DND-41 (cell line): ENCODE measurements around the gene HIVEP2.

Experiments used
- ATAC-seq: fragments of 200-7000 bp; cut with Tn5 transposase; 3 replicates; pipeline ENCODE4 v1.9.1; 2021; ENCODE audit warnings: low read depth; ENCODE audit not compliant: insufficient read depth
- DNase-seq: peaks from one replicate; pipeline ENCODE4 v3.0.0-alpha.2; 2020
- H2AFZ ChIP-seq: 2 replicates; pipeline ENCODE4 v1.6.0; 2012; ENCODE audit warnings: low read depth, low read length
- H3K27ac ChIP-seq: 2 replicates; pipeline ENCODE4 v1.5.1; 2012; ENCODE audit warnings: low read length, inconsistent platforms
- H3K27me3 ChIP-seq: fragments of 200-600 bp; sonication (generic); 2 replicates; pipeline ENCODE4 v1.6.0; 2012; ENCODE audit warnings: low read length, mild to moderate bottlenecking, inconsistent platforms; ENCODE audit not compliant: insufficient read depth, poor library complexity
- H3K36me3 ChIP-seq: 2 replicates; pipeline ENCODE4 v1.5.1; 2012; ENCODE audit warnings: low read length, inconsistent platforms; ENCODE audit not compliant: insufficient read depth
- H3K4me1 ChIP-seq: 2 replicates; pipeline ENCODE4 v1.5.1; 2012; ENCODE audit warnings: mild to moderate bottlenecking, low read length; ENCODE audit not compliant: insufficient read depth
- H3K4me2 ChIP-seq: 2 replicates; pipeline ENCODE4 v1.6.0; 2012; ENCODE audit warnings: mild to moderate bottlenecking, moderate library complexity, low read length, inconsistent platforms; ENCODE audit not compliant: insufficient read depth
- H3K4me3 ChIP-seq, 2 experiments: fragments of 200-600 bp in 1 of 2; shearing (Covaris generic) in 1 of 2; 2 replicates each; pipeline ENCODE4 v1.5.1; 2012 to 2016; ENCODE audit warnings: inconsistent platforms in 2 of 2, low read length in 2 of 2, mild to moderate bottlenecking in 2 of 2, low read depth in 1 of 2, moderate library complexity in 1 of 2
- H3K79me2 ChIP-seq: 2 replicates; pipeline ENCODE4 v1.6.0; 2012; ENCODE audit warnings: low read length, inconsistent platforms; ENCODE audit not compliant: insufficient read depth
- H3K9ac ChIP-seq: 2 replicates; pipeline ENCODE4 v1.6.0; 2012; ENCODE audit warnings: low read depth, mild to moderate bottlenecking, inconsistent platforms, low read length, moderate library complexity
- H3K9me3 ChIP-seq: 2 replicates; pipeline ENCODE4 v1.5.1; 2012; ENCODE audit warnings: low read length, moderate library complexity, mild to moderate bottlenecking, inconsistent platforms; ENCODE audit not compliant: insufficient read depth, severe bottlenecking
- H4K20me1 ChIP-seq: 2 replicates; pipeline ENCODE4 v1.6.0; 2012; ENCODE audit warnings: low read length; ENCODE audit not compliant: insufficient read depth
- EZH2 ChIP-seq: IDR thresholded peaks from 3 replicates; pipeline ENCODE4 v1.6.1; 2012; ENCODE audit warnings: borderline replicate concordance, low read depth, mild to moderate bottlenecking, moderate library complexity, low read length, inconsistent platforms; ENCODE audit not compliant: severe bottlenecking
- TF ChIP-seq, protein P1 (sequence below): IDR thresholded peaks from 2 replicates; pipeline ENCODE4 v1.5.1; 2012; ENCODE audit warnings: borderline replicate concordance, low read length, moderate library complexity, mild to moderate bottlenecking; ENCODE audit not compliant: poor library complexity, severe bottlenecking; ENCODE audit errors: extremely low read depth

HIVEP2 gene

GRCh38 chr6:142728910-142729481 lies 216.0 kb downstream of the HIVEP2 start:
- Histone ChIP-seq H3K27ac (no peak overlapping the region), H3K79me2 (no peaks in the 10 kb centered on the region), H3K36me3 (no peaks in the 10 kb centered on the region), H4K20me1 (no peaks in the 10 kb centered on the region), H3K9me3 (no peaks in the 10 kb centered on the region), H3K9ac (no peak overlapping the region), H3K4me2 (no peak overlapping the region), H2AFZ (no peak overlapping the region), H3K27me3 (no peaks in the 10 kb centered on the region), H3K4me1 (no peaks in the 10 kb centered on the region), H3K4me3 (no peak overlapping the region)
- TF ChIP-seq, protein P1, sequence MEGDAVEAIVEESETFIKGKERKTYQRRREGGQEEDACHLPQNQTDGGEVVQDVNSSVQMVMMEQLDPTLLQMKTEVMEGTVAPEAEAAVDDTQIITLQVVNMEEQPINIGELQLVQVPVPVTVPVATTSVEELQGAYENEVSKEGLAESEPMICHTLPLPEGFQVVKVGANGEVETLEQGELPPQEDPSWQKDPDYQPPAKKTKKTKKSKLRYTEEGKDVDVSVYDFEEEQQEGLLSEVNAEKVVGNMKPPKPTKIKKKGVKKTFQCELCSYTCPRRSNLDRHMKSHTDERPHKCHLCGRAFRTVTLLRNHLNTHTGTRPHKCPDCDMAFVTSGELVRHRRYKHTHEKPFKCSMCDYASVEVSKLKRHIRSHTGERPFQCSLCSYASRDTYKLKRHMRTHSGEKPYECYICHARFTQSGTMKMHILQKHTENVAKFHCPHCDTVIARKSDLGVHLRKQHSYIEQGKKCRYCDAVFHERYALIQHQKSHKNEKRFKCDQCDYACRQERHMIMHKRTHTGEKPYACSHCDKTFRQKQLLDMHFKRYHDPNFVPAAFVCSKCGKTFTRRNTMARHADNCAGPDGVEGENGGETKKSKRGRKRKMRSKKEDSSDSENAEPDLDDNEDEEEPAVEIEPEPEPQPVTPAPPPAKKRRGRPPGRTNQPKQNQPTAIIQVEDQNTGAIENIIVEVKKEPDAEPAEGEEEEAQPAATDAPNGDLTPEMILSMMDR, result no peak
- TF ChIP-seq EZH2, result no peak
- DNase-seq (no peak), ATAC-seq (peak; percentile 33; the same call in 1 of the 3 replicates)

DNA sequence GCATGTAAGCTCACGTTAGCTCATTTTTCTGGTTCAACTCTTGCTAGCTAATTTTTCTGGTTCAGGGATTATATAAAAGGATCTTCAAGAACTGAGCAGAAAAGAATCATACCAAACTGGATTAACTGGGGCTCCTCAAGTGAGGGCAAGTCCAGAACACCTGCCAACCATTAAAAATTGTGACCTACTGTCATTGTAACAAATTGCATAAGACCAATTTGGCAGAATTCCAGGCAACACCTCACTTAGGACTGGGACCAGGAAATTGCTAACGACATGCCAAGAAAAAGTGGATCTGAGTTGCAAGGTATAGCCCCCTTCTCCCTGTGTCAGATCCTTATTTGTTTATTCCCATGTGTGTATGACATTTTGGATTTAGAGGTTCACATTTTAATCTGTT lies 216.6 kb downstream of the HIVEP2 start:
- no peaks in the 10 kb centered on the region for H3K27me3 ChIP-seq
- H3K4me2 ChIP-seq, result no peak overlapping the region
- ATAC-seq (no peak), DNase-seq (no peak)
- no peak for TF ChIP-seq EZH2
- TF ChIP-seq, protein P1, result no peak
- H3K27ac ChIP-seq, result no peak overlapping the region
- no peak overlapping the region for H2AFZ ChIP-seq
- no peak overlapping the region for H3K9ac ChIP-seq
- no peaks in the 10 kb centered on the region for H3K36me3 ChIP-seq
- H4K20me1 ChIP-seq, result no peaks in the 10 kb centered on the region
- H3K79me2 ChIP-seq, result no peaks in the 10 kb centered on the region
- H3K4me3 ChIP-seq, result no peak overlapping the region
- H3K9me3 ChIP-seq, result no peaks in the 10 kb centered on the region
- no peaks in the 10 kb centered on the region for H3K4me1 ChIP-seq

GRCh38 chr6:142726616-142727015 lies 218.4 kb downstream of the HIVEP2 start:
- no peaks in the 10 kb centered on the region for H3K9me3 ChIP-seq
- no peak overlapping the region for H3K4me2 ChIP-seq
- H3K4me1 ChIP-seq, result no peaks in the 10 kb centered on the region
- H2AFZ ChIP-seq, result no peak overlapping the region
- H3K79me2 ChIP-seq, result no peaks in the 10 kb centered on the region
- TF ChIP-seq, protein P1, result no peak
- no peak for TF ChIP-seq EZH2
- no peaks in the 10 kb centered on the region for H3K27me3 ChIP-seq
- no peaks in the 10 kb centered on the region for H4K20me1 ChIP-seq
- H3K36me3 ChIP-seq, result no peaks in the 10 kb centered on the region
- DNase-seq, result no peak
- H3K4me3 ChIP-seq, result no peak overlapping the region
- no peak overlapping the region for H3K9ac ChIP-seq
- ATAC-seq, result no peak
- no peak overlapping the region for H3K27ac ChIP-seq
